GM18909 (cell line): ENCODE data around the gene KCNJ4.
"Not testable (repeated sequence)": the region's sequence is repeated elsewhere in the genome, so short reads cannot be mapped to it uniquely, and the experiment has no call there.

Experiments
- ATAC-seq: cut with Tn5 transposase; IDR thresholded peaks from one replicate; pipeline ENCODE4 v1.9.1; 2021; ENCODE audit warnings: mild to moderate bottlenecking; ENCODE audit not compliant: unreplicated experiment, poor library complexity

Gene KCNJ4

DNA sequence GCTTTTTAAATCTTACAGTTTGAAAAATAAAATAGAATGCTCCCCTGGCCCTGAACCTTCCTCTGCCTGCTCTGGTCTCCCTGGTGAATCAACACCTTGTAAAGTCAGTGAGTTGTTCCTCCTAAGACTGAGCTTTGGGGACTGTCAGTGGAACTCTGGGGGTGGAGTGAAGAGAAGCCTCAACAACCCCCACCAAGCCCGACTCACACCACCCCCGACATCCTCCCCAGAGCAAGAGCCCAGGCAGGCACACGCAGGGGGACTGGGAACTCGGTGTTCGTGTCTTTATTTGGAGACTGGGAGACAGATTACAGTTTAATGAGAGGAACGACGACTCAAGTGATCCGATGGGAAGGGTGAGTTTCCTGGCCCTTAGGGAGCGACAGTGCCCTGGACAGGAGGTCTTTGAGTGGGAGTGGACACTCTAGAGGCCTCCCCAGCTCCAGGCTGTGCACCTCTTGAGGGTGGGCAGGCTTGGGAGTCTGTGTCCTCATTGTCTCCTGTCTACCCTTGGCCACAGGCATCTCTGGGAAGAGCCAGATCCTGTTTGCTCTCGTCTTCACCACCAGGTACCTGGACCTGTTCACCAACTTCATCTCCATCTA lies 19.1 kb upstream of the KCNJ4 start:
- ATAC-seq, result no peak

DNA sequence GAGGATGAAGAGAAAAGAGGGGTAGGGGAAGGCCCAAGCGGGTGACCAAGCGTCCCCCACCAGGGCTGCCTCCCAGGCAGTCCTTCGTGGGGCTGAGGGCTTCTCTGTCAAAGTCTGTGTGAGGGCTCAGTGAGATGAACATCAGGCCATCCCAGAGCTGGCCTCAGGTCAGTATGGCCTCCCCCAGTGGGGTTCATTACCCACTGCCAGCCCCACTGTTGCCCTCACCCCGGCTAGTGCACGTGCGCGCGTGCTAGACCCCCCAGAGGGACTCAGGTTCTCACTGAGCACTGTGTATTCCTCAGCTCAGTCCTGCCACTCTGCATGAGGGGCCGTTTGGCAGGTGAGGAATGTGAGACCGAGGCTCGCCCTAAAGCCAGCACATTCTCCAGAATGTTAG lies 16.2 kb upstream of the KCNJ4 start:
- no peak for ATAC-seq

- ATAC-seq, result not testable (repeated sequence)
These were observed 15.2 kb upstream of the KCNJ4 start for GRCh38 chr22:38470179-38470578.

- ATAC-seq, result no peak
These were observed 14.3 kb upstream of the KCNJ4 start for GRCh38 chr22:38469306-38469781.

- no peak for ATAC-seq
These were observed 13.7 kb upstream of the KCNJ4 start for GRCh38 chr22:38468443-38469305.

- ATAC-seq, result no peak
These were observed 13.0 kb upstream of the KCNJ4 start, which contains the start of gene KDELR3 for GRCh38 chr22:38467904-38468442. Gene KDELR3, plus strand, starts transcription at chr22:38468096. Its CDS starts 138 bp downstream, at chr22:38468234.

GRCh38 chr22:38467438-38467903 lies 12.5 kb upstream of the KCNJ4 start:
- no peak for ATAC-seq

- ATAC-seq, result no peak
These were observed 10.9 kb upstream of the KCNJ4 start for GRCh38 chr22:38465673-38466490.

- ATAC-seq, result no peak
These were observed 10.1 kb upstream of the KCNJ4 start for GRCh38 chr22:38464992-38465672.

DNA sequence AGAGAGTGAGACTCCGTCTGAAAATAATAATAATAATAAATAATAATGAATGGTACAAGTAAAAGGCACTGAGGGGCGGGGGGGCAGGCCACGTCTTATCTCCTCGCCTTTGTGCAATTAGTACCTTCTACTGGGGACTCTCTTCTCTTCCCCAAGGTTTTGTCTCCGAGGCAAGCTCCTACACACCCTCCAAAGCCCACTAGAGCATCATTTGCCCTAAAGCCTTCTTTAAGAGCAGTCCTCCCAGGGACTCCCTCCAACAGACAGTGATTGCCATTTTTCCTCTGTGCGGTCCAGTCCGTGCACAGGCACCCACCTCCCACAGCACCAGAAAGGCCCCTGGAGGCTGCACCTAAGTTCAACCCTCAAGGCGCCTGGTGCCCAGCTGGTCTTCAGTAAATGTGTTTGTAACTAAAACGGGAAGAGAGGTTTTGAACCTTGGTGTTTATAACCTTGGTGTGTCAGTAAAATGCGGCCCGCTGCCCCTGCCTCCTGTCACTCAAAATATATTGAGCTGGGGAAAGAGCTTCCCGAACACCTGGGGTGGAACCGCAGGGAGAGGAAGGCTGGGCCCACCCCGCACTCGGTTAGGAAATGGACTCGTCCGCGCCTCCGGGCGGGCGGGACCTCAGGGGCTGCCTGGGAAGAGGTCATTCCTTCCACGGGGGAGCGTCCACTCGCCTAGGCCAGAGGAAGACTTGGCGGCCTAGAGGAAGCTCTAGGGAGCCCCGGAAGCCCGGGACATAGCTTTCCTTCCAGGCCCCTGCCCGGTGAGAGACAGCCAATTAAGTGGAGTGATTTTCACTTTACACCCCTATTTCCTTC lies 8.2 kb upstream of the KCNJ4 start:
- ATAC-seq, result no peak

GRCh38 chr22:38461414-38462081 lies 6.5 kb upstream of the KCNJ4 start:
- no peak for ATAC-seq

DNA sequence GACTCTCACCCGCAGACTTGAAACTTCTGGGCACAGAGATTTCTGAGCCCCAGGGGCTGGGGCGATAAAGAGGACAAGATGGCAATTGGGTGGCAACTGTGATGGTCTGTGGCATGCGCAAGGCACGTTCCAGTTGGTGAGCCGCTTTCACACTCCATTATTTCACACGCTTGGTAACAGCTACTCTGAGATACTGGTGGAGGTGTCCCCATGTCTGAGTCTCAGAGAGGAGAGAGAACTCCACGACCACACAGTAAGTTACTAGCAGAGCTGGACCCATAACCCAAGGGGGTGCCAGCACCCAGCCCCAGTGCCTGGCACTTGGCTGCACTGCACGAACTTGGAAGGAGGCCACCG lies 6.0 kb upstream of the KCNJ4 start:
- no peak for ATAC-seq

- no peak for ATAC-seq
These were observed 5.4 kb upstream of the KCNJ4 start for GRCh38 chr22:38460426-38460840.

DNA sequence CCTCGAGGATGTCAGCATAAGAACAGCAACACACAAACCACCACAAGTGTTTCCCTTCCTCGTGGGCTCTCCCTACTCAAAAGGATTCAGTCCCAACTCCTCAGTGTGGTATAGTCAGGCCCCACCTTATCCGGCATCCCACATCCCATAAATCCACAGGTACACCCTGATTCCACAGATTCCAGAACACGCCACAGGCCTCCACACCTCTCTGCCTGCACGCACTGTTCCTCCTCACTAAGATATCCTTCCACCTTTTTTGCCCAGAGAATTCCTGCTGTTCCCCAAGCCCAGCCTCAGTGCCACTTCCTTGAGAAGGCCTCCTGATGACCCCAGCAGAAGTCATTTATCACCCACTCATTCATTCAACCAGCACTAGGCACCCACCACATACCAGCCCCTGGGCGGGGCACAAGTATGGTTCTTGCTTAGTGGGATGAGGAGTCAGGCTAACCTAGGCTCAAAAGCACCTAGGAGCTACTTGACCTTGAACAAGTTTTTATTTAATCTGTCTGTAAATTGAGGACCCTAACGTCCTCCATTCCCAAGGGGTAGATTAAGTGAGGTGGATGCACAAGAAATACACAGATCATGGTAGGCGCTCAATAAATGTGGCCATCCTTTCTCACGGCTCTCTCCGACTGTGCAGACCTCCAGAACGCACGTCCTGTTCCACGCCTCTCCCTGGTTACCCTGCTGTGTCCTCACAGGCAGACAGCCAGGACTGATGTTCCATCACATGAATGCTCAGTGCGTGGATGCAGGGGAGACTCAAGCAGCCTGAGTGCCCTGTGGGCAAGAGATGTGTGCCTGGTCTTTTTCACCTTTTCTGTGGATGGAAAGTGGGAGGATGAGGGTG lies 2.1 kb upstream of the KCNJ4 start:
- ATAC-seq, result no peak

GRCh38 chr22:38456272-38456835 lies 1.4 kb upstream of the KCNJ4 start:
- no peak for ATAC-seq

GRCh38 chr22:38455530-38456271 lies 702 bp upstream of the KCNJ4 start:
- ATAC-seq, result no peak
